Karpas-422 (cell line): Measurements from ENCODE around the gene PLEKHF1. TPM values are rescaled to one million over a fixed set of nuclear protein-coding genes. Genes with fewer than 3 reads are reported as not detected.
"Not testable (repeated sequence)": the region's sequence is repeated elsewhere in the genome, so short reads cannot be mapped to it uniquely, and the experiment has no call there.

ENCODE experiments used
- DNase-seq: peaks from one replicate; pipeline ENCODE4 v3.0.0-alpha.2; 2015
- H2AFZ ChIP-seq: fragments of 200-600 bp; sonication (generic); 2 replicates; pipeline ENCODE4 v1.6.1; 2014; ENCODE audit warnings: antibody characterized with exemption, low read length, mixed read lengths
- H3K27ac ChIP-seq: fragments of 200-600 bp; sonication (generic); 2 replicates; pipeline ENCODE4 v1.5.1; 2014; ENCODE audit warnings: mild to moderate bottlenecking, low read length, moderate library complexity
- H3K27me3 ChIP-seq: fragments of 200-600 bp; sonication (generic); 2 replicates; pipeline ENCODE4 v1.6.1; 2014; ENCODE audit warnings: low read length, mixed read lengths
- H3K36me3 ChIP-seq: fragments of 200-600 bp; sonication (generic); 2 replicates; pipeline ENCODE4 v1.6.1; 2014; ENCODE audit warnings: low read length, mixed read lengths; ENCODE audit not compliant: insufficient read depth
- H3K4me1 ChIP-seq: fragments of 200-600 bp; sonication (generic); 2 replicates; pipeline ENCODE4 v1.6.1; 2014; ENCODE audit warnings: mild to moderate bottlenecking, low read length, mixed read lengths
- H3K4me2 ChIP-seq: fragments of 200-600 bp; sonication (generic); 2 replicates; pipeline ENCODE4 v1.6.1; 2014; ENCODE audit warnings: low read length, low read depth, mild to moderate bottlenecking; ENCODE audit not compliant: poor library complexity, severe bottlenecking
- H3K4me3 ChIP-seq: fragments of 200-600 bp; sonication (generic); 2 replicates; pipeline ENCODE4 v1.5.1; 2014; ENCODE audit warnings: mild to moderate bottlenecking, antibody characterized with exemption, low read length, mixed read lengths
- H3K79me2 ChIP-seq: fragments of 200-600 bp; sonication (generic); 2 replicates; pipeline ENCODE4 v1.6.1; 2014; ENCODE audit warnings: mild to moderate bottlenecking, low read length, mixed read lengths
- H3K9ac ChIP-seq: fragments of 200-600 bp; sonication (generic); 2 replicates; pipeline ENCODE4 v1.6.0; 2014; ENCODE audit warnings: low read length
- H3K9me2 ChIP-seq: fragments of 200-600 bp; sonication (generic), shearing (Covaris generic); replicated peaks from 2 replicates; pipeline ENCODE4 v1.6.0; 2014; ENCODE audit warnings: mild to moderate bottlenecking, low read length, moderate library complexity; ENCODE audit not compliant: insufficient read depth
- H3K9me3 ChIP-seq: fragments of 300-700, 200-600 bp; sonication (generic); 2 replicates; pipeline ENCODE4 v1.6.1; 2014; ENCODE audit warnings: low read length, mixed read lengths
- H4K20me1 ChIP-seq: fragments of 200-600 bp; sonication (generic); 2 replicates; pipeline ENCODE4 v1.6.1; 2014; ENCODE audit warnings: mild to moderate bottlenecking, antibody characterized with exemption, low read length, low read depth; ENCODE audit not compliant: insufficient read depth
- total RNA-seq: library from RNA; depleted of rRNA; stranded (reverse); fragments of >200 nt; shearing (Covaris generic); gene quantifications from 2 replicates; pipeline ENCODE4 v1.2.3, GENCODE V29; 2014; ENCODE audit warnings: low replicate concordance

The PLEKHF1 gene
- total RNA-seq, 1 experiment from 2014 or later = not detected

- Histone ChIP-seq H4K20me1 (no peaks in the 10 kb centered on the region), H3K9me2 (no peaks in the 10 kb centered on the region), H3K27ac (no peak overlapping the region), H3K27me3 (no peaks in the 10 kb centered on the region), H2AFZ (no peak overlapping the region), H3K4me2 (no peak overlapping the region), H3K9ac (no peak overlapping the region), H3K36me3 (no peaks in the 10 kb centered on the region), H3K4me1 (no peaks in the 10 kb centered on the region), H3K79me2 (no peaks in the 10 kb centered on the region), H3K4me3 (no peak overlapping the region), H3K9me3 (no peaks in the 10 kb centered on the region)
- no peak for DNase-seq
These were observed 42.8 kb upstream of the PLEKHF1 start for GRCh38 chr19:29622166-29623070.

GRCh38 chr19:29623726-29624488, 41.4 kb upstream of the PLEKHF1 start:
- Histone ChIP-seq H3K36me3 (no peaks in the 10 kb centered on the region), H3K9me3 (no peaks in the 10 kb centered on the region), H3K9ac (no peak overlapping the region), H3K27ac (no peak overlapping the region), H3K9me2 (no peaks in the 10 kb centered on the region), H3K4me3 (no peak overlapping the region), H3K4me1 (no peaks in the 10 kb centered on the region), H2AFZ (no peak overlapping the region), H3K79me2 (no peaks in the 10 kb centered on the region), H4K20me1 (no peaks in the 10 kb centered on the region), H3K4me2 (no peak overlapping the region), H3K27me3 (no peaks in the 10 kb centered on the region)
- DNase-seq = no peak

- Histone ChIP-seq H3K9me3 (no peaks in the 10 kb centered on the region), H3K4me1 (no peaks in the 10 kb centered on the region), H3K27me3 (no peaks in the 10 kb centered on the region), H3K79me2 (no peaks in the 10 kb centered on the region), H3K9ac (no peak overlapping the region), H2AFZ (no peak overlapping the region), H3K4me2 (no peak overlapping the region), H3K9me2 (no peaks in the 10 kb centered on the region), H3K36me3 (no peaks in the 10 kb centered on the region), H3K4me3 (no peak overlapping the region), H4K20me1 (no peaks in the 10 kb centered on the region), H3K27ac (no peak overlapping the region)
- no peak for DNase-seq
These were observed 40.6 kb upstream of the PLEKHF1 start for GRCh38 chr19:29624489-29625185.

GRCh38 chr19:29625186-29625651, 40.0 kb upstream of the PLEKHF1 start:
- Histone ChIP-seq H2AFZ (no peak overlapping the region), H3K79me2 (no peaks in the 10 kb centered on the region), H3K9me2 (no peaks in the 10 kb centered on the region), H3K4me2 (no peak overlapping the region), H3K4me1 (no peaks in the 10 kb centered on the region), H3K27me3 (no peaks in the 10 kb centered on the region), H3K9me3 (no peaks in the 10 kb centered on the region), H3K27ac (no peak overlapping the region), H4K20me1 (no peaks in the 10 kb centered on the region), H3K36me3 (no peaks in the 10 kb centered on the region), H3K9ac (no peak overlapping the region), H3K4me3 (no peak overlapping the region)
- no peak for DNase-seq

- no peak for DNase-seq
- Histone ChIP-seq H4K20me1 (no peaks in the 10 kb centered on the region), H3K9ac (no peak overlapping the region), H3K27ac (no peak overlapping the region), H3K4me1 (no peaks in the 10 kb centered on the region), H3K36me3 (no peaks in the 10 kb centered on the region), H3K27me3 (no peaks in the 10 kb centered on the region), H3K4me2 (no peak overlapping the region), H3K9me2 (no peaks in the 10 kb centered on the region), H3K9me3 (no peaks in the 10 kb centered on the region), H2AFZ (no peak overlapping the region), H3K4me3 (no peak overlapping the region), H3K79me2 (no peaks in the 10 kb centered on the region)
These were observed 38.9 kb upstream of the PLEKHF1 start for GRCh38 chr19:29626386-29626785.

- not testable (repeated sequence) for H2AFZ ChIP-seq, H3K79me2 ChIP-seq, H3K27ac ChIP-seq, H3K9me2 ChIP-seq, H3K9me3 ChIP-seq, H4K20me1 ChIP-seq, H3K9ac ChIP-seq, H3K36me3 ChIP-seq, H3K27me3 ChIP-seq, H3K4me2 ChIP-seq, H3K4me1 ChIP-seq, H3K4me3 ChIP-seq, DNase-seq
These were observed 38.4 kb upstream of the PLEKHF1 start for GRCh38 chr19:29626832-29627231.

GRCh38 chr19:29628661-29629385, 36.4 kb upstream of the PLEKHF1 start:
- Histone ChIP-seq H3K9me2 (no peaks in the 10 kb centered on the region), H3K27ac (no peak overlapping the region), H3K9me3 (no peaks in the 10 kb centered on the region), H3K4me1 (no peaks in the 10 kb centered on the region), H2AFZ (no peak overlapping the region), H3K9ac (no peak overlapping the region), H3K27me3 (no peaks in the 10 kb centered on the region), H4K20me1 (no peaks in the 10 kb centered on the region), H3K4me3 (no peak overlapping the region), H3K4me2 (no peak overlapping the region), H3K79me2 (no peaks in the 10 kb centered on the region), H3K36me3 (no peaks in the 10 kb centered on the region)
- DNase-seq = no peak
